GM23338 (cell line): ENCODE data around the gene DAGLB.

ENCODE experiments used
- CREB1 ChIP-seq: fragments of 250-450 bp; sonication (Bioruptor Pico); IDR thresholded peaks from 2 replicates; pipeline ENCODE4 v1.5.0; 2020; ENCODE audit warnings: low read depth, mild to moderate bottlenecking, moderate library complexity
- CTCF ChIP-seq, 2 experiments: fragments of 200-600 bp in 1 of 2; sonication (generic) in 1 of 2; conservative IDR thresholded peaks; 2 replicates each; pipeline versions ENCODE4 v1.5.1 to v1.6.1; 2016 to 2017; ENCODE audit warnings: antibody characterized with exemption in 2 of 2, low read depth in 2 of 2, mild to moderate bottlenecking in 2 of 2, moderate library complexity in 1 of 2
- ETS1 ChIP-seq: IDR thresholded peaks from 2 replicates; pipeline ENCODE4 v1.6.1; 2016; ENCODE audit warnings: antibody characterized with exemption
- EZH2 ChIP-seq: fragments of 200-600 bp; sonication (generic); IDR thresholded peaks from one replicate; pipeline ENCODE4 v1.8.0; 2017; ENCODE audit warnings: antibody characterized with exemption, mild to moderate bottlenecking, low read depth; ENCODE audit not compliant: unreplicated experiment
- EZH2phosphoT487 ChIP-seq: fragments of 200-600 bp; sonication (generic); IDR thresholded peaks from one replicate; pipeline ENCODE4 v1.8.1; 2018; ENCODE audit warnings: antibody characterized with exemption; ENCODE audit not compliant: unreplicated experiment
- JUNB ChIP-seq: IDR thresholded peaks from one replicate; pipeline ENCODE4 v1.6.1; 2016; ENCODE audit warnings: antibody characterized with exemption; ENCODE audit not compliant: unreplicated experiment
- NANOG ChIP-seq: IDR thresholded peaks from 2 replicates; pipeline ENCODE4 v1.6.1; 2016; ENCODE audit warnings: antibody characterized with exemption, borderline replicate concordance
- POLR2AphosphoS5 ChIP-seq: IDR thresholded peaks from 2 replicates; pipeline ENCODE4 v1.6.1; 2016; ENCODE audit warnings: antibody characterized with exemption, low read depth
- REST ChIP-seq: IDR thresholded peaks from one replicate; pipeline ENCODE4 v1.6.1; 2018; ENCODE audit warnings: antibody characterized with exemption; ENCODE audit not compliant: unreplicated experiment
- ZNF114 ChIP-seq: fragments of 250-450 bp; sonication (Bioruptor Pico); IDR thresholded peaks from 2 replicates; pipeline ENCODE4 v1.5.0; 2020; ENCODE audit warnings: mild to moderate bottlenecking, moderate library complexity
- ZNF462 ChIP-seq: fragments of 250-450 bp; sonication (Bioruptor Pico); IDR thresholded peaks from 2 replicates; pipeline ENCODE4 v1.5.0; 2020; ENCODE audit warnings: mild to moderate bottlenecking, moderate library complexity

GRCh38 chr7:6448943-6449543, 1.3 kb upstream of the DAGLB start:
- TF ChIP-seq CTCF (conservative IDR thresholded peaks at IDR 0.05; ENCODE audit: low read depth in 2 of 2) (no peak), POLR2AphosphoS5 (no peak), EZH2phosphoT487 (no peak), ETS1 (no peak), CREB1 (no peak), EZH2 (no peak), REST (no peak), NANOG (no peak), JUNB (no peak), ZNF462 (CRISPR knock-in tag) (no peak), ZNF114 (no peak)
